Right hindlimb (tissue), 1 donor: ENCODE measurements around the gene RAD51B.

Experiments
- DNase-seq: peaks from one replicate; pipeline ENCODE4 v3.0.0-alpha.2; 2018

Gene RAD51B

GRCh38 chr14:67835596-67835995 is 16.0 kb downstream of the RAD51B start:
- DNase-seq = no peak

- peak; percentile 44 for DNase-seq
These were observed 17.5 kb downstream of the RAD51B start for GRCh38 chr14:67837011-67837624.

GRCh38 chr14:67846029-67846610 is 26.5 kb downstream of the RAD51B start:
- DNase-seq = no peak

GRCh38 chr14:67850066-67850830 is 30.7 kb downstream of the RAD51B start:
- DNase-seq = no peak

- peak; percentile 35 for DNase-seq
These were observed 32.3 kb downstream of the RAD51B start for GRCh38 chr14:67851785-67852410.

- no peak for DNase-seq
These were observed 33.5 kb downstream of the RAD51B start for GRCh38 chr14:67852926-67853604.

- DNase-seq = no peak
These were observed 34.1 kb downstream of the RAD51B start for GRCh38 chr14:67853715-67854114.

- no peak for DNase-seq
These were observed 37.2 kb downstream of the RAD51B start for GRCh38 chr14:67856827-67857226.

- DNase-seq = peak; percentile 28
These were observed 38.3 kb downstream of the RAD51B start for GRCh38 chr14:67857778-67858350.

- DNase-seq = no peak
These were observed 39.7 kb downstream of the RAD51B start for GRCh38 chr14:67859169-67859749.

- no peak for DNase-seq
These were observed 43.6 kb downstream of the RAD51B start for GRCh38 chr14:67863223-67863622.

- no peak for DNase-seq
These were observed 55.8 kb downstream of the RAD51B start for GRCh38 chr14:67875175-67876006.

GRCh38 chr14:67879026-67879425 is 59.4 kb downstream of the RAD51B start:
- no peak for DNase-seq

- DNase-seq = no peak
These were observed 61.6 kb downstream of the RAD51B start for GRCh38 chr14:67881225-67881624.

GRCh38 chr14:67882986-67883555 is 63.5 kb downstream of the RAD51B start:
- no peak for DNase-seq

- DNase-seq = no peak
These were observed 64.1 kb downstream of the RAD51B start for GRCh38 chr14:67883717-67884116.

- no peak for DNase-seq
These were observed 66.6 kb downstream of the RAD51B start for GRCh38 chr14:67886191-67886590.

GRCh38 chr14:67887478-67887877 is 67.9 kb downstream of the RAD51B start:
- DNase-seq = no peak

GRCh38 chr14:67889455-67889854 is 69.9 kb downstream of the RAD51B start:
- no peak for DNase-seq

- no peak for DNase-seq
These were observed 73.0 kb downstream of the RAD51B start for GRCh38 chr14:67892466-67893100.

- no peak for DNase-seq
These were observed 80.7 kb downstream of the RAD51B start for GRCh38 chr14:67900231-67900630.
